GM12891 (cell line): ENCODE measurements around the gene LRCH2.

Source experiments
- POLR2A ChIP-seq: IDR thresholded peaks from 2 replicates; pipeline ENCODE4 v1.6.1; 2011; ENCODE audit warnings: low read depth, low read length, control low read depth
- POLR2AphosphoS5 ChIP-seq: IDR thresholded peaks from 2 replicates; pipeline ENCODE4 v1.6.1; 2011; ENCODE audit warnings: low read depth, low read length, control low read depth
- TAF1 ChIP-seq: IDR thresholded peaks from 2 replicates; pipeline ENCODE4 v1.6.1; 2011; ENCODE audit warnings: low read depth, low read length, control low read depth

DNA sequence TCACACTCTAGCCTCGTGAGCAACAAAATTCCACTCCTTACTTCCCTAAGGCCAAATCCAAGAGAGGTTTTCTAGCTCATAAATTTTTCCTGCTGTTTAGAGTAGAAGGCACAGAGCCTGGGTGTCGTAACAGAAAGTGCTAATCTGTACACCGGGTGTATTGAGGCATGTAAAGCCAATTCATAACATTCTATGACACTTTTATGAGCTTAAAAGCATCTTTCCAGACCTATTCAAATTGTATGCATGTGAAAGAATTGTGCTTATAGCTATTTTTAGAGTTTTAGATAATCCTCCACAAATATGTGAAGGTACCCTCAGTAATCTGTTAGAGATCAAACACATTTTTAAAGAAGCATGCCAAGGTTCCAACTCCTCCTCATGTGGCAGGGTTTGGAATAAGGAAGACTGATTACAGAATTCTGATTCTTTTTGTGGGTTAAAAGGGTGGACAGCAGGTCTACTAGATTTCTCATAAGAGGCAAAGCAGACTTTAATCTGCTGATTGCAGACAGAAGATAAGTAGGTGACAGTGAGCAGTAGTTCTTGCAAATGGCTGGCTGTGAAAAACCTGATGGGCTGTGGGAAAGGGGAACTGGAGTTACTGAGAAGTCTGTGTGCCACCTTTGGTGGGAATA is 25.5 kb upstream of the LRCH2 start:
- no peak for TF ChIP-seq POLR2AphosphoS5
- TF ChIP-seq POLR2A: no peak
- TF ChIP-seq TAF1: no peak
